Suprapubic skin (tissue), 4 donors: ENCODE results near the gene PASK.

ENCODE experiments used
- CTCF ChIP-seq, 2 donors: fragments of 200-600 bp in 1 of 2; fragments of 450-650 bp in 1 of 2; sonication (generic) in 1 of 2; IDR thresholded peaks; one replicate each; pipeline ENCODE4 v1.5.1; 2016 to 2019; ENCODE audit warnings: antibody characterized with exemption in 2 of 2, mild to moderate bottlenecking in 1 of 2, moderate library complexity in 1 of 2
- EP300 ChIP-seq: sonication (generic); formaldehyde crosslinking; IDR thresholded peaks from one replicate; pipeline ENCODE4 v1.6.1; 2017; ENCODE audit warnings: antibody characterized with exemption
- POLR2A ChIP-seq, 2 donors: fragments of 450-650 bp; IDR thresholded peaks; one replicate each; pipeline ENCODE4 v1.6.1; 2017; ENCODE audit warnings: antibody characterized with exemption in 2 of 2, mild to moderate bottlenecking in 2 of 2, moderate library complexity in 2 of 2
- POLR2AphosphoS5 ChIP-seq, 3 donors: sonication (generic); formaldehyde crosslinking; IDR thresholded peaks; one replicate each; pipeline ENCODE4 v1.6.1; 2017; ENCODE audit warnings: antibody characterized with exemption in 3 of 3

GRCh38 chr2:241072151-241072550 lies 77.1 kb downstream of the PASK start:
- TF ChIP-seq POLR2A (IDR thresholded peaks at IDR 0.05): no peak
- TF ChIP-seq CTCF (IDR thresholded peaks at IDR 0.05): no peak
- TF ChIP-seq POLR2AphosphoS5 (IDR thresholded peaks at IDR 0.05): no peak
- no peak for TF ChIP-seq EP300
